ENCODE results near the gene MED25.

- no peak for TF ChIP-seq CTCF (IDR thresholded peaks at IDR 0.05; ENCODE audit: low read depth, low read length)
- no peak for TF ChIP-seq MAX (IDR thresholded peaks at IDR 0.05; ENCODE audit: low read depth, low read length)
These were observed 63.1 kb downstream of the MED25 start for GRCh38 chr19:49881186-49881585.
